Tibial artery (tissue), 4 donors: ENCODE results near the gene ZSCAN5A.

Experiments
- DNase-seq, 2 donors: peaks; one replicate each; pipeline ENCODE4 v3.0.0-alpha.2; 2019
- H3K27ac ChIP-seq, 2 donors: fragments of 200-600 bp; sonication (generic) in 1 of 2; 1 replicate in 1 of 2; 2 replicates in 1 of 2; pipeline ENCODE4 v1.5.1; 2018 to 2019; ENCODE audit warnings: mild to moderate bottlenecking in 1 of 2
- H3K27me3 ChIP-seq, 2 donors: fragments of 200-600 bp; sonication (generic) in 1 of 2; one replicate each; pipeline versions ENCODE4 v1.5.1 to v1.6.0; 2016 to 2019
- H3K36me3 ChIP-seq, 3 donors: fragments of 200-600 bp; sonication (generic) in 2 of 3; one replicate each; pipeline ENCODE4 v1.5.1; 2016 to 2019; ENCODE audit warnings: mild to moderate bottlenecking in 2 of 3
- H3K4me1 ChIP-seq, 4 donors: fragments of 200-600 bp; sonication (generic) in 2 of 4; 1 replicate in 3 of 4; 2 replicates in 1 of 4; pipeline ENCODE4 v1.5.1; 2016 to 2019
- H3K4me3 ChIP-seq, 2 donors: fragments of 200-600 bp; sonication (generic) in 1 of 2; 1 replicate in 1 of 2; 2 replicates in 1 of 2; pipeline ENCODE4 v1.5.1; 2018 to 2019; ENCODE audit warnings: mild to moderate bottlenecking in 2 of 2
- H3K9me3 ChIP-seq, 3 donors: fragments of 200-600 bp; sonication (generic) in 1 of 3; one replicate each; pipeline ENCODE4 v1.5.1; 2016 to 2019
- CTCF ChIP-seq, 2 experiments: fragments of 200-600 bp in 1 of 2; fragments of 450-650 bp in 1 of 2; IDR thresholded peaks; one replicate each; pipeline ENCODE4 v1.5.1; 2017 to 2019; ENCODE audit warnings: antibody characterized with exemption in 2 of 2, mild to moderate bottlenecking in 1 of 2, moderate library complexity in 1 of 2
- intact Hi-C: fragments of 100-400 bp; cut with DNase I; formaldehyde crosslinking; loops from one replicate; pipeline ENCODE4 v1.15.0; 2023; ENCODE audit warnings: low total_unique reads

ZSCAN5A gene, protein sequence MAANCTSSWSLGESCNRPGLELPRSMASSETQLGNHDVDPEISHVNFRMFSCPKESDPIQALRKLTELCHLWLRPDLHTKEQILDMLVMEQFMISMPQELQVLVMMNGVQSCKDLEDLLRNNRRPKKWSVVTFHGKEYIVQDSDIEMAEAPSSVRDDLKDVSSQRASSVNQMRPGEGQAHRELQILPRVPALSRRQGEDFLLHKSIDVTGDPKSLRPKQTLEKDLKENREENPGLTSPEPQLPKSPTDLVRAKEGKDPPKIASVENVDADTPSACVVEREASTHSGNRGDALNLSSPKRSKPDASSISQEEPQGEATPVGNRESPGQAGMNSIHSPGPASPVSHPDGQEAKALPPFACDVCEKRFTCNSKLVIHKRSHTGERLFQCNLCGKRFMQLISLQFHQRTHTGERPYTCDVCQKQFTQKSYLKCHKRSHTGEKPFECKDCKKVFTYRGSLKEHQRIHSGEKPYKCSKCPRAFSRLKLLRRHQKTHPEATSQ

DNA sequence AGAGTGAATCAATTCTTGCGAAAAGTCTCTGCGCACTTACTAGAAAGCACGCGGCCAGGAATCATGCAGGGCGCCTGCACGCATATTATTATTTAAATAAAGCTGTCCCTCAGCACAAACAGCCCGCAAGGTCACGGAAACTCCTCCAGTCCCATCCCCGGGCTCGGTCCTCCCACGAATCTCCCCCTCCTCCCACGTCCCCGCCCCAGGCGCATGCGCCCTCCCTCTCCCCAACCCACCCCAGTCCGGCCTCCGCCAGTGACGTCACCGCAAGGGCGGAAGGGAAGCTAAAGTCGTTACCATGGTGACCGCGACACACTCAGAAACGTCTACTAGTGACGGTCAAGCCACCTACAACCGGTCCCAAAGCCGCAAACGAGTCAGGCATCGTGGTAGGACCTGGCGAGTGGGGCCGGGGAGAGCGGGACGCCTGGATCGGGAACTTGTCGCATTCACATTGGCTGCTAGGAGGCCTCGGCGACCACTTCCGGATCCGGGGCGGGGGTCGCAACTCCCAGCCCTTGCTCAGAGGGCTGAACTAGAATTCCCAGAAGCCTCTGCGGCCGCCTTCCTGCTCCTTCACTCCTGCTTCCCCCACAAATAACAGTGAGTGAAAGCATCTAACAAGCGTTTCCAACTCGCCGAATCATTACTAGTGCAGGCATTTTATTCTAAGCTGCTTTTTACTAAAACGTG is at the start of gene ZSCAN5A:
TSS of gene ZSCAN5A (minus strand) at position 459 of the 696 bp plus-strand sequence. CDS start 89,793 bp downstream, outside the sequence.
- H3K9me3 ChIP-seq: no peaks in the 10 kb centered on the region
- intact Hi-C loops: loop anchor here (5.0 to 10.0 kb wide), 2 partner anchors 210 to 1123 kb away; partner anchors contain the start of gene ZNF749
- H3K27ac ChIP-seq: peak within 1 kb of the TSS; percentile 87 to 91
- peak within 1 kb of the TSS; percentile 58 to 63 for H3K4me3 ChIP-seq
- no peaks in the 10 kb centered on the region for H3K27me3 ChIP-seq
- peak; percentile 96 to 98 for DNase-seq
- peaks cover 0 to 15% (median 10%) of the 10 kb centered on the region in 4 donors for H3K4me1 ChIP-seq
- peaks cover 0 to 7% (median 6%) of the 10 kb centered on the region in 3 donors for H3K36me3 ChIP-seq
- no peak for TF ChIP-seq CTCF (IDR thresholded peaks at IDR 0.05)

DNA sequence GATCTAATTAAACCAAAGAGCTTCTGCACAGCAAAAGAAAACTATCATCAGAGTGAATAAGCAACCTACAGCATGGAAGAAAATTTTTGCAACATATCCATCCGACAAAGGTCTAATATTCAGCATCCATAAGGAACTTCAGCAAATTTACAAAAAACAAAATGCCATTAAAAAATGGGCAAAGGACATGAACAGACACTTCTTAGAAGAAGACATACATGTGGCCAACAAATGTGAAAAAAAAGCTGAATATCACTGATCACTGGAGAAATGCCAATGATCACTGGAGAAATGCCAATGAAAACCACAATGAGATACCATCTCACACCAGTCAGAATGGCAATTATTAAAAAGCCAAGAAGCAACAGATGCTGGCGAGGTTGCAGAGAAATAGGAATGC is 46.2 kb upstream of the ZSCAN5A start:
- H3K4me3 ChIP-seq: no peak overlapping the region
- peaks cover 4 to 57% (median 27%) of the 10 kb centered on the region in 3 donors for H3K9me3 ChIP-seq
- no peaks in the 10 kb centered on the region for H3K4me1 ChIP-seq
- H3K36me3 ChIP-seq: peaks cover 10 to 37% (median 34%) of the 10 kb centered on the region in 3 donors
- TF ChIP-seq CTCF (IDR thresholded peaks at IDR 0.05): no peak
- no peak for DNase-seq
- no peaks in the 10 kb centered on the region for H3K27me3 ChIP-seq
- intact Hi-C loops: no loop called here
- H3K27ac ChIP-seq: no peak overlapping the region

DNA sequence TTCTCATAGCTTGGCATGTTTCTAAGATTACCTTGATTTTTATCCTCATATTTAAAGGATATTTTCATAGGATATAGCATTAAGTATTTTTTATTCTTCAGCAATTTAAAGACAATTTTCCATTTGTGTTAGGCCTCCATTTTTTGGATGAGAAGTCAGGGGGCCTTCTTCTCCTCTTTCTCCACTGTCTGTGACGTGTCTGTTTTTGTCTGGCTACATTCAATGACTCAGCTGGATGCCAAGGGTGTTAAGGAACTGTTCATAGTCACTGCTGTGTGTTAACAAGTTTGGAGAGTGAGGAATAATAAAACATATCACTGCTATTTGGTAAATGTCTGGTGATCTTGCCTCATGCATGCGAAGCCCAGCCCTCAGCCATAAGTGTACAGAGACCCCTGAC is 42.3 kb upstream of the ZSCAN5A start:
- no peak overlapping the region for H3K4me3 ChIP-seq
- DNase-seq: no peak
- H3K4me1 ChIP-seq: no peaks in the 10 kb centered on the region
- H3K9me3 ChIP-seq: peaks cover 4 to 36% (median 13%) of the 10 kb centered on the region in 3 donors
- no peak for TF ChIP-seq CTCF (IDR thresholded peaks at IDR 0.05)
- peaks cover 10 to 22% (median 22%) of the 10 kb centered on the region in 3 donors for H3K36me3 ChIP-seq
- no peak overlapping the region for H3K27ac ChIP-seq
- intact Hi-C loops: no loop called here
- no peaks in the 10 kb centered on the region for H3K27me3 ChIP-seq

GRCh38 chr19:56355517-56355916 is 40.9 kb upstream of the ZSCAN5A start:
- intact Hi-C loops: no loop called here
- TF ChIP-seq CTCF (IDR thresholded peaks at IDR 0.05): no peak
- Histone ChIP-seq H3K27me3 (no peaks in the 10 kb centered on the region), H3K36me3 (peaks cover 0 to 12% (median 11%) of the 10 kb centered on the region in 3 donors), H3K9me3 (peaks cover 0 to 24% (median 13%) of the 10 kb centered on the region in 3 donors), H3K4me1 (no peaks in the 10 kb centered on the region), H3K4me3 (no peak overlapping the region), H3K27ac (no peak overlapping the region)
- DNase-seq: no peak

DNA sequence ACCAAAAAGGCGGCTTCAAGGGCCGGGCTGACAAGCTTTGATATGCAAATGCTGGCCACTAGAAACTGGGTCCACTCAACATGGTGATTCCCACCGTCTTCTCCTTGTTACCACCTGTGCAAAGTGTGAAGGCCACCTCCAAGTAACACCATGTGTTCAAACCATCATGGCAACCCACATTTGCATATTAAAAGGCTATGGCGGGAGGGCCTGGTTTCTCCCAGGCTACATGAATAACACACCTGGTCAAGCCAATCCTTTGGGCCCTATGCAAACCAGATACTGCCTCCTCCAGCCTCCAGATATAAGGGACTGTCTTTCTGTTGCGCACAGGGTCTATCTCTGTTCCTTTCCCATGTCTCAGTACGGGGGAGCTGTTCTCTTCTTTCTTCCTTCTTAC is 36.6 kb upstream of the ZSCAN5A start:
- intact Hi-C loops: no loop called here
- Histone ChIP-seq H3K27ac (no peak overlapping the region), H3K9me3 (peaks cover 0 to 3% (median 0%) of the 10 kb centered on the region in 3 donors), H3K4me1 (no peaks in the 10 kb centered on the region), H3K4me3 (no peak overlapping the region), H3K27me3 (no peaks in the 10 kb centered on the region), H3K36me3 (peaks cover 0 to 5% (median 4%) of the 10 kb centered on the region in 3 donors)
- TF ChIP-seq CTCF (IDR thresholded peaks at IDR 0.05): no peak
- DNase-seq: no peak
